NCI-H2196 treated with DMSO at 0.1 percent for 48 hours (cell line): Measurements from ENCODE around the gene UQCC2.

ENCODE experiments used
- DNase-seq: peaks from one replicate; lab custom pipeline; 2025; ENCODE audit not compliant: unreplicated experiment; lab: John Stamatoyannopoulos, UW

UQCC2 gene

DNA sequence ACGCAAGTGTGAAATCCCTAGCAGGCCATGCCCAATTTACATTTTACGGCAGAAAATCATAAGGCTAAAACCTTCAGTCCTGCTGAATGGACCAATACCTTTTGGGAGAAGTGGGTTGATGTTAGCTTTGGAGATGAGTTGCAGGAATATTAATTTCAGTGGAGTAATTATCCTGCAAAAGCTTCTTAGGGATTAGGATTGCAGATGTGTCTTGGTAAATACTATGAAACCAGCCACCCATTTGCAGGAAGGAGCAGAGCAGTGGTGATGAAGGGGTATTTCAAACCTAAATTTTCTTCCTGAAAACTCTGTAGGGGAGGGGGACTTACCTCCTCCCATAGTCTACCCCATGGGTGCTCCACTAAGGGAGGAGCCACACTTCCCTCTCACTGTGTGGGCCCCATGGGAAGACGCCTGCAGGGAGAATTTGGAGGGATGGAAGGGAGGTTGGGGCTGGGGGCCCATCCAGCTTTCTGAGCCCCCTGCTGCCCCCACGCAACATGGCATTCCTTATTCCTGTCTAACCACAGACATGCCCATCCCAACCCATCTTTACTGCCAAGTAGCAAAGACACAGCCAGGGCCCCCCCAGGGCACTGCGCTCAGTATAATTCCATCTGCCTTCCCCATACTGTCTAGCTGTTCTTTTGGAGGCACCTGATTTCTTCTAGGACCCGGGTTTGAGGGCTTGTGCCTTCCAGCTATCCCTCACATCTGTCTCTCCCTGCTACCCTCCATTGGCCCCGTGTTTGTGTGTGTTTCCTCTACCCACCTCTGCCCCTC lies 14.6 kb upstream of the UQCC2 start:
- DNase-seq = no peak

GRCh38 chr6:33725222-33725621 lies 13.7 kb upstream of the UQCC2 start:
- no peak for DNase-seq

DNA sequence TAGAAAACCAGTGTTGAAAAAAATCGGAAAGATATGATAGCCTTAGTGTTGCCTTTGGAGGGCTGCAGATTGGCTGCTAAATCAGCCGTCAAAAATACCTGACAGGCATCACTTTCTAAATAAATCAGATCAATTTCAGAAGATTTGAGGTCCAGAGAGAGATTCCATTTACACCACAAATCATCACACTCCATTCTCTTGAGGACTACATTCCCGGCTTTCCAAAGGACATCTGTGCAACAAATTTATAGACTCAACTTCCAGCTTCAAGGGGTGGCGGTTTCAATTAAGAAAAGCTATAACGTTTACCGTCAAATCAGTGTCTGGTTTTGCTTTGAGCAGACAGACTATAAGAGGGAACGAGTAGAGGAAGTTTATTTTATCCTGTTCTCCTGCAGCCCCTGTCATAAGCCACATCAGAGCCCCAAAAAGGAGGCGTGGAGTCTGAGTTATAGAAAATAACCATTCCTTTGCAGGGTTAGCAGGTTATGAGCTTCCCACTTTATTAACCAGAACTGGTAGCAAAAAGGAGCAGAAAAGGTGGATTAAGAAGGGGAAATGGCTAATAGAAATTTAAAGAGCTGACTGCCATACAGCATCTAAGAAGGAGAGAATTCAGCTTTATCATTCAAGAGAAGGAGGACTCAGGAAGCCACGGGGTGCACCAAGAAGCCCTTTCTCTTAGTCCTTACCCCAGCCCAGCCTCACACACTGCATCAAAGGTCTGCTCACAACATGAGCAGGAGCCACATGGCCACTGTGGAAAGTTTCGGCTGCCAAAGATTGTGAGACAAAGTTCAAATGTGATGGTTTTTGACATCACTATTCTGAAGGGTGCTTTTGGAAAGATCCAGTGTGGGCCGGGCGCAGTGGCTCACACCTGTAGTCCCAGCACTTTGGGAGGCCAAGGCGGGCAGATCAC lies 12.9 kb upstream of the UQCC2 start:
- DNase-seq = no peak

GRCh38 chr6:33723371-33724085 lies 12.0 kb upstream of the UQCC2 start:
- no peak for DNase-seq

DNA sequence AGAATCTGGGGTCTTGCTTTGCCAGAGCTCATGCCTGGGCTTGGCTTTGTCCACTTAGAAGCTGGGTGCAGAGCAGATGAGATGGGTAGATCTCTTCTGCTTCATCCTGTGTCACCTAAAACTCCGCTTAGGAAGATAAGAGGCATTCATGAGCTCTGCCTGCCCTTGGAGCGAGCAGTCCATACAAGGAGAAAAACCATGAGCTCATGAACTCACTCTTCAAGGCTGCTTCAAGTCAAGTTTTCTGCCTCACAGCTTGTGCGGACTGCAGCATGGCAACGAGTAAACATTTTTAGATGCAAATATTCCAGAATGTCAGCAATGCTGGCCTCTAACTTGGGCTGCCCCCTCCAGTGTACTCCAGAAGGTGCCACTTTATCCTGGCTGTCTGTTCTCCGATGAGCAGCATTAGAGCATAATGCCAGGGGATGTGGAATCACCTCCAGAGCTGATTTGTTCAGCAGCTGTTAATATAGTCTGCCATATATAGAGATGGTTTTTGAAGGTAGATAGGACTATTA lies 10.7 kb upstream of the UQCC2 start:
- DNase-seq = no peak

GRCh38 chr6:33721508-33721907 lies 10.0 kb upstream of the UQCC2 start:
- DNase-seq = no peak

- DNase-seq = no peak
These were observed 9.5 kb upstream of the UQCC2 start for GRCh38 chr6:33720998-33721397.

GRCh38 chr6:33719326-33719987 lies 8.0 kb upstream of the UQCC2 start:
- DNase-seq = peak; percentile 69

- no peak for DNase-seq
These were observed 7.2 kb upstream of the UQCC2 start for GRCh38 chr6:33718713-33719112.

- no peak for DNase-seq
These were observed 6.5 kb upstream of the UQCC2 start for GRCh38 chr6:33717934-33718455.

- DNase-seq = peak; percentile 38
These were observed 5.6 kb upstream of the UQCC2 start for GRCh38 chr6:33716890-33717632.

DNA sequence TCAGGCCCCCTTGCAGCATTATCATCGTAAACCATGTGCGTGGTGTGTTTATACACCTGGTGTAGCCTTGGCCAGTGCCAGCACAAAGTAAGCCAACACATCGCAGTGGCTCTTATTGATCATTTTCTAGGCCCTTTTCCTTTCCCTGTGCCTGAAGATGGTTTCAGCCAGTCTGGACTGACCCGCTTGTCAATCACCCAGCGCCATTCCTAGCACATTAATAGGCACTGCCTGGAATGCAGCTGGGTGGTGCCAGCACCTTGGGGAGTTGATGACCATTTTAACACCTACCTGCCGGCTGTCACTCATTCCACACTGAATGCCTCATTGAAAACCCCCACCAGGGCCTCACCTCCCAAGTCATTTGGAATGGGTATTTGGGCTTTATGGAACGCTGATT lies 4.9 kb upstream of the UQCC2 start:
- DNase-seq = peak; percentile 72

DNA sequence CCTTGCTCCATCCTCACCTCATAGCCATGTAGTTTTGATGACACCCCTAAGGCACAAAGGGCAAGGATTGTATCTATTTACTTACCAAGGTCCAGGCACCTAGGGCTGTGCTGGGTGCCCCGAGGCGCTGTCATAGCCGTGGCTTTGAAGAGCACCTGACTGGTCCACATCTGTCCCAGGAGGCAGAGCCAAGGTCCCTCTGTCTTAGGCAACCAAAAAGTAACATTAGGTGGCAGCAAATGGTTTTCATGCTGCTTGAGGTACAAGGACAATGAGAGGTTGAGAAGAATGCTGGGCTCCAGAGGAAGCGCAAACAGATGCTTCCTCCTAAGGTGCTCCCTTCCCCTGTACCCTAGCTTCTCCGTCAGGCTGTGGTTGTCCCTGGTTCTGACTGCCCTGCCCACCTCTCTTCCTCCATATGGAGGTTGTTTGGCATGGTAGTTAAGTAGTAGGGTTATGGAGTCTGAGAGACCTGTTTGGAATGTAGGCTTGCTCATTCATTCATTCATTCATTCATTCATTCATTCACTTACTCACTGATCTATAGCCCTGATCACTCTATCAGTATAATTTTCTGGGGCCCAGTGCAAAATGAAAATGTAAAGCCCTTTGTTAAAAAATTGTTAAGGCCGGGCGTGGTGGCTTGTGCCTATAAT lies 3.0 kb upstream of the UQCC2 start:
- DNase-seq = peak; percentile 15

GRCh38 chr6:33713786-33714185 lies 2.3 kb upstream of the UQCC2 start:
- no peak for DNase-seq

DNA sequence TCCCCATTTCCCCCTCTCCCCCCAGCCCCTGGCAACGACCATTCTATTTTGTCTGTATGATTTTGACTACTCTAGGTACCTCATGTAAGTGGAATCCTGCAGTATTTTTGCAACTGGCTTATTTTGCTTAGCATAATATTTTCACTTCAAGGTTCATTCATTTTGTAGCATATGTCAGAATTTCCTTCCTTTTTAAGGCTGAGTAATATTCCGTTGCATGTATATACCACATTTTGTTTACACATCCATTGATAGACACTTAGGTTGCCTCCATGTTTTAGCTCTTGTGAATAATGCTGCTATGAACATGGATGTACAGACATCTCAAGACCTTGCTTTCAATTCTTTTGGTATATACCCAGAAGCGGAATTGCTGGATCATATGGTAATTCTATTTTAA lies 1.4 kb upstream of the UQCC2 start:
- DNase-seq = no peak

DNA sequence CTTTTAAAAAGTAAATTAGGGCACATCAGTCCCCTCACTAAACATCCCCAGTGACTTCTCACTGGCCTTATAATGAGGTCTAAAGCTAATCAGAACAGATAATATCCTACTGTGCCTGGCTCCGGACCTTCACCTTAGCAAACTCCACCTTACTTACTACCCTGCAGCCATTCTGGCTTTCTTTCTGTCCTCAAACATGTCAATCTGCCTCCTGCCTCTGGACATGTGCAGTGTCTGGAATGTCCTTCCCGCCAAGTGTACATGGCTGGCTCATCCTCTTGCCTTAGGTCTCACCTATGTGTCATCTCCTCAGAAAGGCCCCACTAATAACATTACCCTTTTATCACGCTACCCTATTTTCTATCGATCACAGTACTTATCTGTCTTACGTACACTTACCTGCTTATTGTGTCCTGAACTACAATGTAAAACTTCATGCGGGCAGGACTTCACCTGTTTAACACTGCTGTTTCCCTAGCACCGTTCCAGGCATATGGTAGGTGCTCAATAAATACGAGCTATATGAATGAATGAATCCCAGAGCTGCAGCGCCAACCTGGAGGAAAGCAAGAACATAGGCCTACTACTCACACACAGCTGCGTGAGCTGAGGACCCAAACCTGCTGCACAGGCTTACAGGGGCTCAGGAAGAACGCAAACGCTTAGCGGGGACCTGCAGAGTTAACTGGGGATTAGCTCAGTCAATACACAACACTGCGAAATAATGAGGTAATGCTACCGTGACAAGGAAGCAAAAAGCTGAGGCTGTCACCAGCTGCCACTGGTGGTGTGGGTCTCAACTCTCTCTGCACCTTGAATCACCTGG lies 991 bp downstream of the UQCC2 start:
- DNase-seq = no peak

GRCh38 chr6:33709605-33710295 lies 1.8 kb downstream of the UQCC2 start:
- DNase-seq = no peak
